Measurements from ENCODE around the gene OXCT1.

OXCT1 gene

DNA sequence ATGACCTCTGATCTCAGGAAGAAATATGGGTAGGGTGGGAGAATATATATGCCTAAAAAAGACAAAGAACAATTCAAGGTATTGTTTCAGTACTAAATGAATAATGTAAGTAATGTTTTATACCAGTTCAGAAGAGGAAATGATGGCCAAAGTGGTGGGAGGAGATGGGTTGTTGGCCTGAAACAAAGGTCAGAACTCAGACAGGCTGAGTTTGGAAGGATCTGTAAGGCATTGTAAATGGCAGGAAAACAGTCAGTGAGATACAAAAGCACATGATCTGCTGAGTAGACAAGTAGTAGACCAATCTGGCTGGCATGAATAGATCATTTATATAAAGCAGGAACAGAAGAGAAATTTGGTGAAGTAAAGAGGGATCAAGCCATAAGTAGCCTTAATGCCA, 184.0 kb downstream of the OXCT1 start:
- Mint-ChIP-seq H3K4me3 (no peak overlapping the region), H3K27me3 (no peaks in the 10 kb centered on the region), H3K27ac (no peak overlapping the region), H3K4me1 (no peaks in the 10 kb centered on the region), H3K9me3 (no peaks in the 10 kb centered on the region)
- ATAC-seq (no peak), DNase-seq (no peak)

GRCh38 chr5:41683181-41683580, 187.0 kb downstream of the OXCT1 start:
- no peak overlapping the region for H3K27ac Mint-ChIP-seq
- DNase-seq (peak in 1 of 2 donors; percentile 9), ATAC-seq (peak; percentile 48)
- no peak overlapping the region for H3K4me3 Mint-ChIP-seq
- H3K27me3 Mint-ChIP-seq: peaks cover 8% of the 10 kb centered on the region
- H3K4me1 Mint-ChIP-seq: no peaks in the 10 kb centered on the region
- peaks cover 0 to 5% of the 10 kb centered on the region in 2 donors for H3K9me3 Mint-ChIP-seq

DNA sequence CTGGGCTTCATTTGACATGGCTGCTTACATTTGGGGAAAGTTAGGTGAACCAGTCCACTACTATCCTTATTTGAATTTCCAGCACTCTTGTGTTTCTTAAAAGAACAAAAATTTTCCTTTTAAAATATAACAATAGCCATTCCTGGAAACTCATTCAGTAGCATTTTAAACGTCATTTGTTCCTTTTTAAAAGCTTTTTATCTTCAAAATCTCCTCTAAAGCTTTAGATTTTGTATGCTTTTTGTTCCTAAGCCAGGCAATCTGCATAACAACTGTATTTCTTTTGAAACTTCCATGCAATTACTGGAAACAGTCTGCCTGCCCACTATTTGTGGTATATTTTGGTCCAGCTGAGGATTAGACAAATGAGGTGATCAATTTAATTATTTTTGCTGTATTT, 187.6 kb downstream of the OXCT1 start:
- ATAC-seq: no peak
- Mint-ChIP-seq H3K4me3 (no peak overlapping the region), H3K27me3 (peaks cover 8% of the 10 kb centered on the region), H3K4me1 (no peaks in the 10 kb centered on the region), H3K9me3 (peaks cover 0 to 5% of the 10 kb centered on the region in 2 donors), H3K27ac (no peak overlapping the region)
- DNase-seq: no peak

- Mint-ChIP-seq H3K4me1 (no peaks in the 10 kb centered on the region), H3K9me3 (peaks cover 0 to 5% of the 10 kb centered on the region in 2 donors), H3K27ac (no peak overlapping the region), H3K27me3 (peaks cover 8% of the 10 kb centered on the region), H3K4me3 (no peak overlapping the region)
- ATAC-seq: no peak
- DNase-seq: no peak
Measured at GRCh38 chr5:41681840-41682239, 188.4 kb downstream of the OXCT1 start.

Measured in stimulated activated naive CD8-positive, alpha-beta T cell treated with anti-CD3 and anti-CD28 coated beads, Interleukin-15, amount 100 ng/mL, for 72 hours (primary cell).